BE2C (cell line): ENCODE measurements around the gene CUL5.
A peak's percentile ranks its signal among the peaks of the same experiment; 100 is the strongest.

ENCODE experiments used
- DNase-seq: peaks from one replicate; pipeline ENCODE4 v3.0.0-alpha.2; 2020
- H3K27me3 ChIP-seq: fragments of 250-450 bp; sonication (Bioruptor Pico); 2 replicates; pipeline ENCODE4 v1.5.1; 2020; ENCODE audit warnings: mild to moderate bottlenecking
- H3K36me3 ChIP-seq: fragments of 250-450 bp; sonication (Bioruptor Pico); 2 replicates; pipeline ENCODE4 v1.5.1; 2020; ENCODE audit warnings: mild to moderate bottlenecking
- H3K4me1 ChIP-seq: fragments of 250-450 bp; sonication (Bioruptor Pico); 2 replicates; pipeline ENCODE4 v1.5.1; 2020
- H3K4me3 ChIP-seq: 2 replicates; pipeline ENCODE4 v1.5.1; 2011; ENCODE audit warnings: low read depth, low read length
- H3K9me3 ChIP-seq: fragments of 250-450 bp; sonication (Bioruptor Pico); 2 replicates; pipeline ENCODE4 v1.5.1; 2020
- CTCF ChIP-seq: IDR thresholded peaks from 2 replicates; pipeline ENCODE4 v1.5.1; 2012; ENCODE audit warnings: mild to moderate bottlenecking, low read depth, low read length

Gene CUL5

GRCh38 chr11:107999759-108000455 is 8.8 kb upstream of the CUL5 start:
- no peaks in the 10 kb centered on the region for H3K4me1 ChIP-seq
- DNase-seq: peak; percentile 62
- no peaks in the 10 kb centered on the region for H3K9me3 ChIP-seq

GRCh38 chr11:108002476-108002875 is 6.2 kb upstream of the CUL5 start:
- no peaks in the 10 kb centered on the region for H3K27me3 ChIP-seq
- no peaks in the 10 kb centered on the region for H3K9me3 ChIP-seq
- H3K4me3 ChIP-seq: no peak overlapping the region
- no peaks in the 10 kb centered on the region for H3K36me3 ChIP-seq
- no peak for DNase-seq
- TF ChIP-seq CTCF: no peak
- H3K4me1 ChIP-seq: no peaks in the 10 kb centered on the region

More at GRCh38 chr11:107999759-108000455, 8.8 kb upstream of the CUL5 start:
- H3K27me3 ChIP-seq: no peaks in the 10 kb centered on the region
- no peak overlapping the region for H3K4me3 ChIP-seq
- peak; percentile 82 for TF ChIP-seq CTCF
- H3K36me3 ChIP-seq: no peaks in the 10 kb centered on the region

GRCh38 chr11:108003623-108004022 is 5.1 kb upstream of the CUL5 start:
- Histone ChIP-seq H3K36me3 (no peaks in the 10 kb centered on the region), H3K27me3 (no peaks in the 10 kb centered on the region), H3K9me3 (no peaks in the 10 kb centered on the region), H3K4me1 (no peaks in the 10 kb centered on the region), H3K4me3 (no peak overlapping the region)
- no peak for TF ChIP-seq CTCF
- DNase-seq: no peak

GRCh38 chr11:108007819-108008218 is 879 bp upstream of the CUL5 start:
- no peak for TF ChIP-seq CTCF
- Histone ChIP-seq H3K4me1 (no peaks in the 10 kb centered on the region), H3K4me3 (no peak overlapping the region), H3K9me3 (no peaks in the 10 kb centered on the region), H3K36me3 (peaks cover 3% of the 10 kb centered on the region; the same call in 1 of the 2 replicates), H3K27me3 (no peaks in the 10 kb centered on the region)
- DNase-seq: no peak

- no peaks in the 10 kb centered on the region; the same call in 1 of the 2 replicates for H3K4me1 ChIP-seq
- H3K4me3 ChIP-seq: peak overlapping the region; percentile 96
- no peak for TF ChIP-seq CTCF
- H3K27me3 ChIP-seq: no peaks in the 10 kb centered on the region
- peaks cover 3% of the 10 kb centered on the region; the same call in 1 of the 2 replicates for H3K36me3 ChIP-seq
- no peaks in the 10 kb centered on the region for H3K9me3 ChIP-seq
- DNase-seq: no peak
Observed at GRCh38 chr11:108009497-108010370, 1.0 kb downstream of the CUL5 start.
